Umbilical cord (tissue), 2 donors: Measurements from ENCODE around the gene ADAM8. TPM values are rescaled to one million over a fixed set of nuclear protein-coding genes. Genes with fewer than 3 reads are reported as not detected.

Experiments
- DNase-seq: peaks from one replicate; pipeline ENCODE4 v3.0.0-alpha.2; 2015; ENCODE audit warnings: low spot score
- total RNA-seq: library from RNA; depleted of rRNA; stranded (reverse); fragments of >200 nt; gene quantifications from one replicate; pipeline ENCODE4 v1.2.3, GENCODE V29; 2014; ENCODE audit warnings: low replicate concordance; ENCODE audit not compliant: insufficient read depth

ADAM8 gene
- total RNA-seq, 1 donor from 2014 or later: 6.3 TPM

DNA sequence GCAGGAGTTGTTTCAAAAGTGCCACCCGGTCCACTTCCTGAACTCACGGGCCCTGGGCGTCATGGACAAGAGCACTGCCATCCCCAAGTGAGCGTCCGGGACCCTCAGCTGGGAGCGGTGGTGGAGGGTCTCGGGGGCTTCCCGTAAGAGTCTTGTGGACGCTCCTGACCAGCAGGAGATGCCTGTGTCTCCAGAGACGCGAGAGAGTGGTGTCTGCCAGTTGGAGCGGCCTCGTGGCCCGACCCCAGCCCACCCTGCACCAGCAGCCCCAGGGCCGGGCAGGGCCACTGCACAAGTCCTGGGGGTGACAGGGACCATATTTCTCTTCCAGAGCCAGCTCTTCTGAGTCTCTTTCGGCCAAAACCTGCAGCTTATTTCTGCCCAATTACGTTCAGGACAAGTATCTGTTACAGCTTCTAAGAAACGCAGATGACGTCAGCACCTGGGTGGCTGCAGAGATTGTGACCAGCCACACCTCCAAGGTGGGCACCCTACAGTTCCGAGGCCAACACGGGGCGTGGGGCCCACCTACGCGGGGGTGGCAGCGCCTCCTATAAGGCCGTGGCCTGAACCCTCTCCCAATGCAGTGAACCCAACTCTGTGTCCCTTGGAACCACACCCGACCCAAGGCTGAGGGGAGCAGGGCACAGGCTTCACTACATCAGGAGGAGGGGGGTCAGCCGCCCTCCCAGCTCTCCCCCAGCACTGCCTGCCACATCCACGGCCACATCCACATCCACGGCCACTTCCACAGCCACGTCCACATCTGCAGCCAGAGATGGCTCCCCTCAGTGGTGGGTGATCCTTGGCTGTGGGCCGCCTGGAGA, 62.8 kb downstream of the ADAM8 start:
- no peak for DNase-seq

DNA sequence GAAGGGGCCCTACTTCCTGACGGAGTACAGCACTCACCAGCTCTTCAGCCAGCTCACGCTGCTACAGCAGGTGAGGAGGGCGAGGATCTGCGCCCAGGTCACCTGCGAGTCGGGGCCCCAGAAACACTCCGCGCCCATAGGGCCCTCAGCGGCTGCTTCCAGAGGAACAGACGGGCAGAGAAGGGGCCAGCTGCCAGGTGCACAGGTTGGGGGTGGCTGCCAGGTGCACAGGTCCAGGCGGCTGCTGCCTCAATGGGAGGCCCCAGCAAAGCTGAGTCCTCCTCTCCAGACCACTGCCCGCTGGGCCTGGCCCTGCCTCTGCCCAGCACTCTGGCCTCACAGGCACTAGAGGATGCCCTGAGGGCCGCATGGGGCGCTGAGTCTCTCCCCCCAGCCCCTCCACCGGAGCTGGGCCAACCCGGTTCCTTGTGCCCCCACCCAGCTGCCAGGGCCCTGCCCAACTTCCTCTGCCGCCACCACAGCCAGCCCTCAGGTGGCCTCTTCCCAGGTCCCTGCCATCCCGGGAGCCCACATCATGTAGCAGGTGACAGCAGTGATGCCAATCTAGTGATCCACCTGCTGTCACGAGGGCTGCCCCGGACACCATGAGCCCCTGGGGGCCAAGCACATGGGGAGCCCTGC, 63.7 kb downstream of the ADAM8 start:
- DNase-seq: no peak

Other genes starting within 250 kb of the ADAM8 start
- not detected for gene ADGRA1, start 188.9 kb downstream of the ADAM8 start, total RNA-seq
- 4.8 TPM for gene KNDC1, start 116.6 kb downstream of the ADAM8 start, total RNA-seq
- gene UTF1, start 46.7 kb downstream of the ADAM8 start, total RNA-seq: not detected
- not detected for gene VENTX, start 39.0 kb downstream of the ADAM8 start, total RNA-seq
- 34.2 TPM for gene TUBGCP2, start 32.0 kb upstream of the ADAM8 start, total RNA-seq
- gene ZNF511, start 32.0 kb upstream of the ADAM8 start, total RNA-seq: 41.9 TPM
- gene CALY, start 60.0 kb upstream of the ADAM8 start, total RNA-seq: not detected
- not detected for gene PRAP1, start 70.5 kb upstream of the ADAM8 start, total RNA-seq
- 3.4 TPM for gene FUOM, start 81.2 kb upstream of the ADAM8 start, total RNA-seq
- 28.2 TPM for gene ECHS1, start 96.5 kb upstream of the ADAM8 start, total RNA-seq
- gene PAOX, start 102.4 kb upstream of the ADAM8 start, total RNA-seq: 6.3 TPM
- 40.4 TPM for gene MTG1, start 117.3 kb upstream of the ADAM8 start, total RNA-seq
- gene SPRN, start 147.8 kb upstream of the ADAM8 start, total RNA-seq: 0.96 TPM
- gene SCART1, start 177.1 kb upstream of the ADAM8 start, total RNA-seq: 2.9 TPM